Heart left ventricle (tissue), 16 donors: Measurements from ENCODE around the gene SLC7A10. TPM values are rescaled to one million over a fixed set of nuclear protein-coding genes. Genes with fewer than 3 reads are reported as not detected.
A peak's percentile ranks its signal among the peaks of the same experiment; 100 is the strongest.

Experiments used
- ATAC-seq, 4 donors: fragments of 200-7000 bp; cut with Tn5 transposase; one replicate each; pipeline ENCODE4 v1.9.1; 2020 to 2022; ENCODE audit warnings: moderate library complexity in 4 of 4, mild to moderate bottlenecking in 3 of 4, moderate number of reproducible peaks in 1 of 4
- DNase-seq, 5 donors: peaks; one replicate each; pipeline ENCODE4 v3.0.0-alpha.2; 2020
- H3K27ac ChIP-seq, 12 donors: fragments of 200-600 bp; sonication (generic) in 4 of 12; one replicate each; pipeline versions ENCODE4 v1.5.0 to v1.8.0; 2016 to 2022; ENCODE audit warnings: mild to moderate bottlenecking in 2 of 12
- H3K27me3 ChIP-seq, 9 donors: fragments of 200-600 bp; sonication (generic) in 2 of 9; one replicate each; pipeline versions ENCODE4 v1.5.1 to v1.8.0; 2016 to 2022; ENCODE audit warnings: mild to moderate bottlenecking in 3 of 9
- H3K36me3 ChIP-seq, 9 donors: fragments of 200-600 bp; sonication (generic) in 2 of 9; one replicate each; pipeline versions ENCODE4 v1.5.0 to v1.8.0; 2018 to 2022; ENCODE audit warnings: mild to moderate bottlenecking in 2 of 9
- H3K4me1 ChIP-seq, 12 donors: fragments of 200-600 bp; sonication (generic) in 4 of 12; one replicate each; pipeline versions ENCODE4 v1.5.0 to v1.8.0; 2016 to 2022; ENCODE audit warnings: mild to moderate bottlenecking in 3 of 12
- H3K4me3 ChIP-seq, 12 donors: fragments of 200-600 bp; sonication (generic) in 4 of 12; one replicate each; pipeline versions ENCODE4 v1.5.0 to v1.8.0; 2017 to 2022; ENCODE audit warnings: mild to moderate bottlenecking in 9 of 12, moderate library complexity in 4 of 12
- H3K9me3 ChIP-seq, 12 donors: fragments of 200-600 bp; sonication (generic) in 4 of 12; one replicate each; pipeline versions ENCODE4 v1.5.0 to v1.8.0; 2016 to 2022; ENCODE audit warnings: mild to moderate bottlenecking in 1 of 12
- CTCF ChIP-seq, 12 donors: fragments of 200-600 bp; sonication (generic) in 4 of 12; IDR thresholded peaks; one replicate each; pipeline versions ENCODE4 v1.5.0 to v1.8.0; 2018 to 2022; ENCODE audit warnings: antibody characterized with exemption in 12 of 12, mild to moderate bottlenecking in 5 of 12
- POLR2A ChIP-seq, 2 donors: fragments of 450-650 bp; IDR thresholded peaks; one replicate each; pipeline ENCODE4 v1.6.1; 2017; ENCODE audit warnings: antibody characterized with exemption in 2 of 2, mild to moderate bottlenecking in 2 of 2, moderate library complexity in 2 of 2
- WGBS, 4 donors: extraction: QIAGEN DNeasy Blood & Tissue Kit in 2 of 4; methylation state at CpG; one replicate each; pipeline versions ENCODE4 v1.1.5 to v1.1.7; 2013 to 2018; 5-methylcytosine and 5-hydroxymethylcytosine counted together
- intact Hi-C, 10 donors: fragments of 100-400 bp; cut with DNase I; formaldehyde crosslinking; loops; one replicate each; pipeline versions ENCODE4 v1.11.1 to v1.14.2; 2022
- polyA plus RNA-seq, 2 donors: library from polyadenylated mRNA; stranded (reverse); fragments of 200-250 nt; gene quantifications; one replicate each; pipeline ENCODE4 v1.2.3, GENCODE V29; 2013
- total RNA-seq, 9 donors: library from RNA; depleted of rRNA in 2 of 9; stranded (reverse); fragments of >200 nt in 2 of 9; fragmentation: NEBNext Ultra II Directional in 3 of 9; extraction: Animal tissue kit (Norgen Biotek cat#: 25700) in 3 of 9; gene quantifications; one replicate each; pipeline versions ENCODE4 v1.1.0 to v1.2.4, GENCODE V29; 2016 to 2023
- donor health status: ischemic (EF 13 %, LVEDD 7.1; RV severe dilation, severe dysfunction).
- donor health status: healthy with polysubstance abuse.
- donor health status: DM: no; HTN: yes; CAD: no.
- donor health status: DM: no; HTN: no; CAD: no.
- donor health status: ischemic (EF 25% LVEDD 6.9; RV normal size, moderate dysfunction).
- donor health status: ischemic (EF 25% LVEDD 5.7; RV mildly dilated, moderate dysfunction).
- donor health status: healthy.
- donor health status: DM: yes; HTN: yes; CAD: no.
- donor health status: ischemic (EF 35%, LVEDD 5.7; RV mildly dilated, moderate dysfunction).
- donor health status: nonischemic (EF 11% LVEDD 7.7; RV severe dilation, severe dysfunction).
- donor health status: DM: yes; HTN: yes; CAD: no.
- donor health status: PGD.
- donor health status: ischemic (EF 29% LVEDD 5.4; RV normal size, mild dysfunction).
- donor health status: nonischemic (EF 23%, LVEDD 6.1; RV moderate dilation, normal function).

The SLC7A10 gene
- total and polyA plus RNA-seq, 11 donors = 0.11 to 2.3 (median 0.34) TPM; not detected in 5

GRCh38 chr19:33240181-33240771 lies 14.6 kb upstream of the SLC7A10 start:
- TF ChIP-seq CTCF (IDR thresholded peaks at IDR 0.05) (no peak), POLR2A (IDR thresholded peaks at IDR 0.05) (no peak)
- ATAC-seq = no peak
- Histone ChIP-seq H3K4me3 (no peak overlapping the region), H3K27me3 (peaks cover 0 to 17% (median 0%) of the 10 kb centered on the region in 9 donors), H3K36me3 (no peaks in the 10 kb centered on the region), H3K27ac (no peak overlapping the region), H3K4me1 (peaks cover 0 to 8% (median 2%) of the 10 kb centered on the region in 12 donors), H3K9me3 (peaks cover 0 to under 1% (median 0%) of the 10 kb centered on the region in 12 donors)
- intact Hi-C loops = loop anchor here in 3 of 10 donors (2.0 to 10.0 kb wide), 2 partner anchors 167 to 525 kb away; no protein-coding TSS in a partner anchor
- WGBS, 4 donors = 73 to 88% (median 79%) methylated on average over 6 to 8 of the region's 8 CpGs
- DNase-seq = peak in 1 of 5 donors; percentile 53

GRCh38 chr19:33239223-33239975 lies 13.7 kb upstream of the SLC7A10 start:
- intact Hi-C loops = loop anchor here in 8 of 10 donors (2.0 to 10.0 kb wide), 5 partner anchors 63 to 535 kb away; partner anchors contain the start of gene CEBPA (in 1 of the 8)
- H3K27me3 ChIP-seq = peaks cover 0 to 23% (median 6%) of the 10 kb centered on the region in 9 donors

GRCh38 chr19:33238481-33239149 lies 13.0 kb upstream of the SLC7A10 start:
- H3K27ac ChIP-seq = no peak overlapping the region
- H3K9me3 ChIP-seq = no peaks in the 10 kb centered on the region
- H3K4me1 ChIP-seq = peaks cover 0 to 10% (median 2%) of the 10 kb centered on the region in 12 donors
- TF ChIP-seq POLR2A (IDR thresholded peaks at IDR 0.05) = no peak
- no peak for TF ChIP-seq CTCF (IDR thresholded peaks at IDR 0.05)
- H3K4me3 ChIP-seq = no peak overlapping the region
- DNase-seq = peak in 2 of 5 donors; percentile 3 to 5
- ATAC-seq = no peak
- H3K36me3 ChIP-seq = no peaks in the 10 kb centered on the region
- intact Hi-C loops = loop anchor here in 8 of 10 donors (2.0 to 10.0 kb wide), 5 partner anchors 64 to 536 kb away; partner anchors contain the start of gene CEBPA (in 1 of the 8)
- WGBS, 4 donors = 85 to 91% (median 89%) methylated on average over 8 to 10 of the region's 10 CpGs
- peaks cover 0 to 31% (median 6%) of the 10 kb centered on the region in 9 donors for H3K27me3 ChIP-seq

More at GRCh38 chr19:33239223-33239975, 13.7 kb upstream of the SLC7A10 start:
- Histone ChIP-seq H3K36me3 (no peaks in the 10 kb centered on the region), H3K4me3 (no peak overlapping the region), H3K4me1 (peaks cover 0 to 10% (median 2%) of the 10 kb centered on the region in 12 donors), H3K27ac (no peak overlapping the region), H3K9me3 (no peaks in the 10 kb centered on the region)
- DNase-seq = peak in 1 of 5 donors; percentile 27
- WGBS, 4 donors = 71 to 78% (median 74%) methylated on average over 10 of the region's 10 CpGs
- TF ChIP-seq POLR2A (IDR thresholded peaks at IDR 0.05) (no peak), CTCF (IDR thresholded peaks at IDR 0.05) (no peak)
- no peak for ATAC-seq
